A375 (cell line): ENCODE data around the gene LDB1. TPM values are rescaled to one million over a fixed set of nuclear protein-coding genes. Genes with fewer than 3 reads are reported as not detected.

Experiments
- small RNA-seq: library from RNA; depleted of rRNA; stranded (forward); fragments of <200 nt; gene quantifications from one replicate; pipeline ENCODE3, GENCODE V24; 2014
- total RNA-seq: library from RNA; depleted of rRNA; stranded (reverse); fragments of >200 nt; shearing (Covaris generic); gene quantifications from 2 replicates; pipeline ENCODE4 v1.2.3, GENCODE V29; 2014; rRNA removed

The LDB1 gene, protein sequence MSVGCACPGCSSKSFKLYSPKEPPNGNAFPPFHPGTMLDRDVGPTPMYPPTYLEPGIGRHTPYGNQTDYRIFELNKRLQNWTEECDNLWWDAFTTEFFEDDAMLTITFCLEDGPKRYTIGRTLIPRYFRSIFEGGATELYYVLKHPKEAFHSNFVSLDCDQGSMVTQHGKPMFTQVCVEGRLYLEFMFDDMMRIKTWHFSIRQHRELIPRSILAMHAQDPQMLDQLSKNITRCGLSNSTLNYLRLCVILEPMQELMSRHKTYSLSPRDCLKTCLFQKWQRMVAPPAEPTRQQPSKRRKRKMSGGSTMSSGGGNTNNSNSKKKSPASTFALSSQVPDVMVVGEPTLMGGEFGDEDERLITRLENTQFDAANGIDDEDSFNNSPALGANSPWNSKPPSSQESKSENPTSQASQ
- 41.8 and 44.1 TPM in 2 replicates for total RNA-seq

DNA sequence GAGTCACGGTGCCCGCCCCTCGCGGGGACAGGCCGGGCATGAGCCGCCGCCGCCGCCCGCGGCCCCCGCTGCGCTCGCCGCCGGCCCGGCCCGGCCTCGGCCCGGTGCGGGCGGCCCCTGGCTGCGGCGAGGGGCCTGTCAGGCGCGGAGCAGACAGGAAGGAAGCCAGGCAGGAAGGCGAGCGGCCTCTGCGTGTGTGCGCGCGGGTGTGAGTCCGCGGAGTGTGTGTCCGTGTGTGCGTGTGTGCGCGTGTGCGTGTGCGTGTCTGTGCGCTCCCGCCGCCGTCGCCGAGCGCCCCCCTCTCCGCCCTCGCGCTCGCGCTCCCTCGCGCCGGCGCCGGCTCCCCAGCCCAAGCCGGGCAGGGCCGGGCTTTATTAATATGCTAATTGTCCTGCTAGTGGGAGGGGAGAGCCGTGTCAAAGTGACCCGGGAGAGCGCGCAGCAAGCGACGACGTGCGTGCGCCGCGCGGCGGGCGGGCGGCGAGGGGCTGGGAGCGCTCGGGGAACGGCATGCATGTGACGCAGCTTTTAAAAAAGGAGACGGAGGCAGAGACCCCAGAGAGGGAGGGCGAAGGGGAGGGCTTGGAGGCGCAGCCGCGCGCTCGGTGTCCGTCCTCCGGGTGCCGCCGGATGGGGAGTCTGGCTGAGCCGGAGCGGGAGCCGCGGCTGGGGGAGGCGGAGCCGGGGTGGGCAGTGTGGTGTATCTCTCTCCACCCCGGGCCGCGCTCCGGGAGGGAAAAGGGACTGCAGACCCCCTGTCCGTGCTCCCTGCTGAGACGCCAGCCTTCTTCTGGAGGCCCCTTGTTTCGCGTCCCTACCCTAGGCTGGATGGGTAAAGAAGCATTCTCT lies at the start of gene LDB1:
Gene LDB1, minus strand, starts transcription at position 227 of the 849 bp plus-strand sequence. CDS start 258 bp downstream, outside the sequence.

DNA sequence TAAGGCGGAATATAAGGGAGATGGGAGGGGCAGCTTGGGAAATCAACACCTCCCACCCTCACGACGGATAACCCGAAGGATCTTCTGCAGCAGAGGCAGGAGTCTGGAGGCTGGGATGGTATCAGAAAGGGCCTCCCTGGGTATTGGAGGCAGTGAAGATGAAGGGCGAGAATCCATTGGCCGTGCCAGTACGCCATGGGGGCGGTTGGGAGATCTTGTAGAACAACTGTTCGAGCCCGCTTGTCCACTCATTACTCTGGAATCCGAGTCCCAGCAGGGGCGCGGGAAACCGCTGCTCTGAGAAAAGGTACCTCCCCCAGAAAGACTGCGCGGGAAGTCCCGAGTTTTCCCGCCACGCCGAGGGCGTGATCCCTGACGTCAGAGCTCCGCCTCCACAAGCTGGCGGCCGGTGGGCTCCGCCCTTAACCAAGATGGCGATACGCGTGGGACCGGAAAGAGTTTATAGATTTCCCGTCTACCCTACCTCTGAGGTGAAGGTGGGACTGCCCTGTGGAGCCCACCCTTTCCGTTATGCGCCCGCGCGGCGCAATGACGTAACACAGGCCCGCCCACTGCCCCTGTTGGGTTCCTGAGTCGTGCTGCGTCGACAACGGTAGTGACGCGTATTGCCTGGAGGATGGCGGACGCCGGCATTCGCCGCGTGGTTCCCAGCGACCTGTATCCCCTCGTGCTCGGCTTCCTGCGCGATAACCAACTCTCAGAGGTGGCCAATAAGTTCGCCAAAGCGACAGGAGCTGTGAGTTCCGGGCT lies 31.8 kb upstream of the LDB1 start, which contains the start of gene NOLC1:
Gene NOLC1, plus strand, starts transcription at position 616 of the 771 bp plus-strand sequence. Its CDS starts 22 bp downstream, at position 638.

DNA sequence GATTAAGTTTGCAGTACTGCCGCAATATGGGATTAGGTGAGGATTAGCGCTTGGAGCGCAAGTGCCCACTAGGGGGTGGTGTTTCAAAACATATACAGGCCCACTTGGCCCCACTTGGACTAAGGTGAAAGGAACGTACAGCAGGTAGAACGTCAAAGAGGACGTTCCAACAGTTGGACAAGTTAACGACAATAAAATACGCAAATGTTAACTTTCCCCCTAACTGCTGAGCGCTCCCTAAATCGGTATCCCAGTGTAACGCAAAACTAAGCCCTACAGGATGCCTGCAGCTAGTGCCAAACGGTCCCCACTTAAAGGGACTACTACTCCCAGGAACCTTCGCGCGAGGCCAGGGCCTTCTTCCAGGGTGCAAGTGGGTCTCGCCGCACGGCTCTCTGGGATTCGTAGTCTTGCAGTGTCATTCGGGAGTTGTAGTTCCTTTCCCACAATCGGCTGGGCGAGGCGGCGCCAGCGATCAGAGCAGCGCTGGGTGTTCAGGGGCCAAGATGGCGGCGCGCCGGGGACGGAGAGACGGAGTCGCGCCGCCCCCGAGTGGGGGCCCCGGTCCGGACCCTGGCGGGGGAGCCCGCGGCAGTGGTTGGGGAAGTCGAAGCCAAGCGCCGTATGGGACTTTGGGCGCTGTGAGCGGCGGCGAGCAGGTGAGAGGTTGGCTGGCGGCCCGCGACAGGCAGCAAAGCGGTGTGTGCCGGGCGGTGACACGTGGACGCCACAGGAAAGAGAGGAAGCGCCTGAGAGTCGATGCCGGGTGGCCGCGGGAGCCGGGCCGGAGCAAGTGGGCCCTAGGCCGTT lies 12.6 kb upstream of the LDB1 start, which contains the start of gene PPRC1:
Gene PPRC1, plus strand, starts transcription at position 478 of the 810 bp plus-strand sequence. Its CDS starts 29 bp downstream, at position 507.

DNA sequence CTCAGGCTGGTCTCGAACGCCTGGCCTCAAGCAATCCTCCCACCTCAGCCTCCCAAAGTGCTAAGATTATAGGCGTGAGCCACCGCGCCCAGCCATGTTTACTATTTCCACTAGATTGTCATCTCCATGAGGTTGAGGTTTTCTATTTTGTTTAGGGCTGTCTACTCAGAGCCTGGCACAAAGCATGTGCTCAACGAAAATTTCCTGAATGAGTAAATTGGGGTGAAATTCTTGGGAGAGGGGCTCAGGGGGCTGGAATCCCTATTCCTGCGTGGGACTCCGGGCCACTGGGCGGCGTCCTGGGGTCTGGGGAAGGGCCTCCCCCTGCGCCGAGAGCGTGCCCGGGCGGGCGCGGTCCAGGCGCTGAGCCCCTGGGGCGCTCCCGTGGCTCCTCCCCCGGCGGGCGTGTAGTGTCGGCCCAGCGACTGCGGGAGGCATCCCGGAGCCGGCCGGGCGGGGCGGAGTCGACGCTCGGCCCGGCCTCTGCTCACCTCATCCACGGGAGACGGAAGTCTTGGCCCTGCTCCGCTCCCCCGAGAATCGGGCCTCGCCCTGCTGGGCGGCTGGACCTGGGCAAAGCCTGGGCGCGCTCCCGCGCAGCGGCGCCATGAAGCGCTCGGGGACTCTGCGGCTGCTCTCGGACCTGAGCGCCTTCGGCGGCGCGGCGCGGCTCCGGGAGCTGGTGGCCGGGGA lies 55.2 kb downstream of the LDB1 start, which contains the start of gene HPS6:
Gene HPS6, plus strand, starts transcription at position 482 of the 693 bp plus-strand sequence. Its CDS starts 126 bp downstream, at position 608.

Small RNAs within 50 kb of the gene (small RNA-seq; reads per million reads assigned to genes)
- not detected for gene AL500527.1
- gene AL500527.2: not detected

Other genes with a start within 250 kb of the LDB1 start
- gene ARMH3, start 64.2 kb downstream of the LDB1 start, total RNA-seq: 9.6 and 11.7 TPM in 2 replicates
- gene HPS6, start 55.0 kb downstream of the LDB1 start, total RNA-seq: 31.3 and 35.3 TPM in 2 replicates
- gene PPRC1, start 12.7 kb upstream of the LDB1 start, total RNA-seq: 56.1 and 57.4 TPM in 2 replicates
- gene NOLC1, start 32.0 kb upstream of the LDB1 start, total RNA-seq: 132 and 158 TPM in 2 replicates
- gene ELOVL3, start 105.9 kb upstream of the LDB1 start, total RNA-seq: not detected in 2 replicates
- gene PITX3, start 121.1 kb upstream of the LDB1 start, total RNA-seq: not detected in 2 replicates
- 23.5 and 26.4 TPM in 2 replicates for gene GBF1, start 125.2 kb upstream of the LDB1 start, total RNA-seq